Brain microvascular endothelial cell (primary cell): ENCODE results near the gene SLC9A6.
A peak's percentile ranks its signal among the peaks of the same experiment; 100 is the strongest.

Experiments
- DNase-seq: peaks from one replicate; pipeline ENCODE4 v3.0.0-alpha.2; 2020
- H3K27ac ChIP-seq: fragments of 250-450 bp; sonication (Bioruptor Pico); 2 replicates; pipeline ENCODE4 v1.5.1; 2020; ENCODE audit warnings: mild to moderate bottlenecking, moderate library complexity
- H3K27me3 ChIP-seq: fragments of 250-450 bp; sonication (Bioruptor Pico); replicated peaks from 2 replicates; pipeline ENCODE4 v1.5.1; 2020; ENCODE audit warnings: mild to moderate bottlenecking
- H3K36me3 ChIP-seq: fragments of 250-450 bp; sonication (Bioruptor Pico); replicated peaks from 2 replicates; pipeline ENCODE4 v1.5.1; 2020; ENCODE audit warnings: mild to moderate bottlenecking
- H3K4me3 ChIP-seq: 2 replicates; pipeline ENCODE4 v1.5.1; 2011; ENCODE audit warnings: low read depth, mild to moderate bottlenecking, control low read depth, low read length, moderate library complexity
- CTCF ChIP-seq: IDR thresholded peaks from 2 replicates; pipeline ENCODE4 v1.5.1; 2011; ENCODE audit warnings: low read depth, mild to moderate bottlenecking, moderate library complexity, low read length, control low read depth, inconsistent platforms; ENCODE audit errors: missing control alignments
- in situ Hi-C: cut with HindIII; loops from 2 replicates; pipeline ENCODE4 v1.10.0; 2017; ENCODE audit warnings: low sequenced_read_pairs, low pct_ligation_motif_present

SLC9A6 gene

GRCh38 chrX:136019226-136019625 is 34.0 kb downstream of the SLC9A6 start:
- in situ Hi-C loops, result no loop called here
- no peak for TF ChIP-seq CTCF
- H3K27ac ChIP-seq, result no peak overlapping the region
- DNase-seq, result no peak
- H3K4me3 ChIP-seq, result no peak overlapping the region
- no peaks in the 10 kb centered on the region for H3K36me3 ChIP-seq
- no peaks in the 10 kb centered on the region for H3K27me3 ChIP-seq

GRCh38 chrX:136021160-136021559 is 35.9 kb downstream of the SLC9A6 start:
- H3K27me3 ChIP-seq, result no peaks in the 10 kb centered on the region
- in situ Hi-C loops, result no loop called here
- no peaks in the 10 kb centered on the region for H3K36me3 ChIP-seq
- no peak for TF ChIP-seq CTCF
- H3K4me3 ChIP-seq, result no peak overlapping the region
- no peak overlapping the region for H3K27ac ChIP-seq
- DNase-seq, result no peak

- Histone ChIP-seq H3K27ac (no peak overlapping the region), H3K4me3 (no peak overlapping the region), H3K27me3 (no peaks in the 10 kb centered on the region), H3K36me3 (no peaks in the 10 kb centered on the region)
- no peak for TF ChIP-seq CTCF
- DNase-seq, result no peak
- in situ Hi-C loops, result no loop called here
These were observed 36.7 kb downstream of the SLC9A6 start for GRCh38 chrX:136021903-136022302.

- H3K36me3 ChIP-seq, result no peaks in the 10 kb centered on the region
- no peak overlapping the region for H3K27ac ChIP-seq
- H3K4me3 ChIP-seq, result no peak overlapping the region
- DNase-seq, result no peak
- no peaks in the 10 kb centered on the region for H3K27me3 ChIP-seq
- TF ChIP-seq CTCF, result no peak
- in situ Hi-C loops, result no loop called here
These were observed 39.9 kb downstream of the SLC9A6 start for GRCh38 chrX:136025091-136025490.

GRCh38 chrX:136028383-136028984 is 43.2 kb downstream of the SLC9A6 start:
- peak; percentile 46 for TF ChIP-seq CTCF
- Histone ChIP-seq H3K27ac (no peak overlapping the region), H3K27me3 (no peaks in the 10 kb centered on the region), H3K4me3 (no peak overlapping the region), H3K36me3 (no peaks in the 10 kb centered on the region)
- DNase-seq, result no peak
- in situ Hi-C loops, result no loop called here

- in situ Hi-C loops, result no loop called here
- Histone ChIP-seq H3K4me3 (no peak overlapping the region), H3K36me3 (no peaks in the 10 kb centered on the region), H3K27me3 (no peaks in the 10 kb centered on the region), H3K27ac (peak overlapping the region; percentile 82)
- no peak for DNase-seq
- no peak for TF ChIP-seq CTCF
These were observed 44.5 kb downstream of the SLC9A6 start for GRCh38 chrX:136029766-136030165.
